ENCODE results near the gene KCNIP4.

KCNIP4 gene

GRCh38 chr4:21982087-21982486 lies 33.5 kb upstream of the KCNIP4 start:
- Histone ChIP-seq H3K79me2 (ENCODE audit: insufficient read depth, low read length) (no peaks in the 10 kb centered on the region), H3K36me3 (ENCODE audit: insufficient read depth, low read length) (no peaks in the 10 kb centered on the region), H3K9me3 (ENCODE audit: insufficient read depth, low read depth, low read length) (no peaks in the 10 kb centered on the region), H3K9ac (ENCODE audit: low read depth, low read length, poor library complexity, severe bottlenecking) (no peak overlapping the region), H2AFZ (ENCODE audit: low read length) (no peak overlapping the region), H3K9me2 (replicated peaks; ENCODE audit: low read depth, low read length) (no peaks in the 10 kb centered on the region), H3K27me3 (ENCODE audit: insufficient read depth, low read length, poor library complexity, severe bottlenecking) (no peaks in the 10 kb centered on the region), H3K4me2 (ENCODE audit: low read depth, low read length, poor library complexity, severe bottlenecking) (no peak overlapping the region), H3F3A (ENCODE audit: low read depth) (no peaks in the 10 kb centered on the region), H4K20me1 (ENCODE audit: insufficient read depth, low read length, poor library complexity, severe bottlenecking) (no peaks in the 10 kb centered on the region), H3K4me1 (ENCODE audit: insufficient read depth, low read length, poor library complexity, severe bottlenecking) (no peaks in the 10 kb centered on the region), H3K4me3 (ENCODE audit: low read length, poor library complexity, severe bottlenecking) (no peak overlapping the region)
- TF ChIP-seq, protein P1, sequence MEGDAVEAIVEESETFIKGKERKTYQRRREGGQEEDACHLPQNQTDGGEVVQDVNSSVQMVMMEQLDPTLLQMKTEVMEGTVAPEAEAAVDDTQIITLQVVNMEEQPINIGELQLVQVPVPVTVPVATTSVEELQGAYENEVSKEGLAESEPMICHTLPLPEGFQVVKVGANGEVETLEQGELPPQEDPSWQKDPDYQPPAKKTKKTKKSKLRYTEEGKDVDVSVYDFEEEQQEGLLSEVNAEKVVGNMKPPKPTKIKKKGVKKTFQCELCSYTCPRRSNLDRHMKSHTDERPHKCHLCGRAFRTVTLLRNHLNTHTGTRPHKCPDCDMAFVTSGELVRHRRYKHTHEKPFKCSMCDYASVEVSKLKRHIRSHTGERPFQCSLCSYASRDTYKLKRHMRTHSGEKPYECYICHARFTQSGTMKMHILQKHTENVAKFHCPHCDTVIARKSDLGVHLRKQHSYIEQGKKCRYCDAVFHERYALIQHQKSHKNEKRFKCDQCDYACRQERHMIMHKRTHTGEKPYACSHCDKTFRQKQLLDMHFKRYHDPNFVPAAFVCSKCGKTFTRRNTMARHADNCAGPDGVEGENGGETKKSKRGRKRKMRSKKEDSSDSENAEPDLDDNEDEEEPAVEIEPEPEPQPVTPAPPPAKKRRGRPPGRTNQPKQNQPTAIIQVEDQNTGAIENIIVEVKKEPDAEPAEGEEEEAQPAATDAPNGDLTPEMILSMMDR (conservative IDR thresholded peaks at IDR 0.05; ENCODE audit: low read length): no peak
- no peak for TF ChIP-seq EZH2phosphoT487 (IDR thresholded peaks at IDR 0.05; ENCODE audit: borderline replicate concordance)

GRCh38 chr4:21979196-21979595 lies 30.6 kb upstream of the KCNIP4 start:
- Histone ChIP-seq H3K9me3 (ENCODE audit: insufficient read depth, low read depth, low read length) (no peaks in the 10 kb centered on the region), H3K9ac (ENCODE audit: low read depth, low read length, poor library complexity, severe bottlenecking) (no peak overlapping the region), H3K36me3 (ENCODE audit: insufficient read depth, low read length) (no peaks in the 10 kb centered on the region), H3K79me2 (ENCODE audit: insufficient read depth, low read length) (no peaks in the 10 kb centered on the region), H3K9me2 (replicated peaks; ENCODE audit: low read depth, low read length) (no peaks in the 10 kb centered on the region), H3K4me3 (ENCODE audit: low read length, poor library complexity, severe bottlenecking) (no peak overlapping the region), H3K4me1 (ENCODE audit: insufficient read depth, low read length, poor library complexity, severe bottlenecking) (no peaks in the 10 kb centered on the region), H3K4me2 (ENCODE audit: low read depth, low read length, poor library complexity, severe bottlenecking) (no peak overlapping the region), H3K27me3 (ENCODE audit: insufficient read depth, low read length, poor library complexity, severe bottlenecking) (no peaks in the 10 kb centered on the region), H3F3A (ENCODE audit: low read depth) (no peaks in the 10 kb centered on the region), H2AFZ (ENCODE audit: low read length) (no peak overlapping the region), H4K20me1 (ENCODE audit: insufficient read depth, low read length, poor library complexity, severe bottlenecking) (no peaks in the 10 kb centered on the region)
- no peak for TF ChIP-seq EZH2phosphoT487 (IDR thresholded peaks at IDR 0.05; ENCODE audit: borderline replicate concordance)
- TF ChIP-seq, protein P1 (conservative IDR thresholded peaks at IDR 0.05; ENCODE audit: low read length): no peak

DNA sequence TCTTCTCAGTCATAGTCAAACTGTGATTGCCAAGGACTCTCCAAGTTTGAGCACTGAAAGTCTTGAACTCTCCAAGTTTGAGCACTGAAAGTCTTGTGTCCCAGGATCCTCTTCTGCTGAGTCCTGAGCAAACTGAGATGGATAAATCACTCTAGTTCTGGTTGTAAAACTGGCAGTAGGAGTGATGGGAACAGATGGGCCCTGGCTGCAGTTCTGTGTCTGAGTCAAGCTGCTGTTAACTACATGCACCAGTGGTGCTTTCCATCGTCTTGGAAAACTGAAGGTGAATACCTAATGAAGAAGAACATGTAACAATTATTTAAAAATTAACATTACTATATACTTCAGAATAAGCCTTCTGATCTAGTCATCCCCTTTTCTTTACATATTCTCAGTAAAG lies 27.6 kb upstream of the KCNIP4 start:
- Histone ChIP-seq H3K79me2 (ENCODE audit: insufficient read depth, low read length) (no peaks in the 10 kb centered on the region), H2AFZ (ENCODE audit: low read length) (no peak overlapping the region), H3K4me1 (ENCODE audit: insufficient read depth, low read length, poor library complexity, severe bottlenecking) (no peaks in the 10 kb centered on the region), H4K20me1 (ENCODE audit: insufficient read depth, low read length, poor library complexity, severe bottlenecking) (no peaks in the 10 kb centered on the region), H3F3A (ENCODE audit: low read depth) (no peaks in the 10 kb centered on the region), H3K9me2 (replicated peaks; ENCODE audit: low read depth, low read length) (no peaks in the 10 kb centered on the region), H3K9me3 (ENCODE audit: insufficient read depth, low read depth, low read length) (no peaks in the 10 kb centered on the region), H3K36me3 (ENCODE audit: insufficient read depth, low read length) (no peaks in the 10 kb centered on the region), H3K4me2 (ENCODE audit: low read depth, low read length, poor library complexity, severe bottlenecking) (no peak overlapping the region), H3K4me3 (ENCODE audit: low read length, poor library complexity, severe bottlenecking) (no peak overlapping the region), H3K9ac (ENCODE audit: low read depth, low read length, poor library complexity, severe bottlenecking) (no peak overlapping the region), H3K27me3 (ENCODE audit: insufficient read depth, low read length, poor library complexity, severe bottlenecking) (no peaks in the 10 kb centered on the region)
- TF ChIP-seq, protein P1 (conservative IDR thresholded peaks at IDR 0.05; ENCODE audit: low read length): no peak
- no peak for TF ChIP-seq EZH2phosphoT487 (IDR thresholded peaks at IDR 0.05; ENCODE audit: borderline replicate concordance)
